ENCODE measurements around the gene CCDC171.

GRCh38 chr9:15769547-15769946 lies 216.7 kb downstream of the CCDC171 start:
- TF ChIP-seq CTCF (IDR thresholded peaks at IDR 0.05), result no peak
- TF ChIP-seq POLR2A (IDR thresholded peaks at IDR 0.05), result no peak
- TF ChIP-seq EP300 (IDR thresholded peaks at IDR 0.05), result no peak
